Large intestine (tissue), 3 donors: ENCODE results near the gene SGK1. TPM values are rescaled to one million over a fixed set of nuclear protein-coding genes. Genes with fewer than 3 reads are reported as not detected.
A peak's percentile ranks its signal among the peaks of the same experiment; 100 is the strongest.
"Not testable (repeated sequence)": the region's sequence is repeated elsewhere in the genome, so short reads cannot be mapped to it uniquely, and the experiment has no call there.

Experiments
- DNase-seq, 2 donors: peaks; one replicate each; pipeline versions ENCODE4 v3.0.0 to v3.0.0-alpha.2; 2013
- H3K27ac ChIP-seq: one replicate; pipeline ENCODE4 v1.5.1; 2013; ENCODE audit warnings: low read length
- H3K27me3 ChIP-seq: 2 replicates; pipeline ENCODE4 v1.6.1; 2013; ENCODE audit warnings: low read length; ENCODE audit not compliant: control insufficient read depth, insufficient read depth
- H3K36me3 ChIP-seq: 2 replicates; pipeline ENCODE4 v1.6.1; 2013; ENCODE audit warnings: low read length; ENCODE audit not compliant: control insufficient read depth, insufficient read depth
- H3K4me1 ChIP-seq: one replicate; pipeline ENCODE4 v1.6.1; 2013; ENCODE audit warnings: low read length; ENCODE audit not compliant: control insufficient read depth, insufficient read depth
- H3K4me3 ChIP-seq: one replicate; pipeline ENCODE4 v1.5.1; 2013; ENCODE audit warnings: low read length
- H3K9me3 ChIP-seq: one replicate; pipeline ENCODE4 v1.6.1; 2013; ENCODE audit warnings: mild to moderate bottlenecking, low read depth, low read length, moderate library complexity; ENCODE audit not compliant: control insufficient read depth
- WGBS: methylation state at CpG from one replicate; pipeline ENCODE4 v1.1.5; 2013; ENCODE audit warnings: low lambda C conversion rate; ENCODE audit not compliant: insufficient coverage; 5-methylcytosine and 5-hydroxymethylcytosine counted together
- polyA plus RNA-seq: library from polyadenylated mRNA; unstranded; fragments of 120-200 nt; gene quantifications from one replicate; pipeline ENCODE4 v1.2.1, GENCODE V29; 2013

The SGK1 gene
- polyA plus RNA-seq, 1 donor, result 41.2 TPM

DNA sequence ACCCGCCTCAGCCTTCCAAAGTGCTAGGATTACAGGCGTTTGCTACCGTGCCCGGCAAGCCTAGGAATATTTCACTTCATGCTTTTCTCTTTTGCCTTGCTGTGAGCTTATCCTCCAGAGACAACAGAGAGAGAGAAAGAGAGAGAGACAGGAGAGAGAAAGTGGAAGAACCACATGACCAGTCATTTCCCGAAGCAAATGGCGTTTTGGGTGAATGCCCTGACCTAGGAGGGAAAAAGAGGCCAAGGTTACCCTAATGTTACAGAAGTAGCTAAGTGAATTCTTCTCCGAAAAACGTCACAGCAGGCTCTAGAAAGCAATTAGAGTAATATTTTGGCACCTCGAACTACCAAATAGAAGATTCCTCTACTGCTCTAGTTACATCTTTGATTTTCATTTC is 9.1 kb downstream of the SGK1 start:
- Histone ChIP-seq H3K27me3 (no peaks in the 10 kb centered on the region), H3K4me3 (no peak overlapping the region), H3K36me3 (no peaks in the 10 kb centered on the region), H3K27ac (no peak overlapping the region), H3K4me1 (peaks cover 3% of the 10 kb centered on the region), H3K9me3 (no peaks in the 10 kb centered on the region)
- WGBS, result 52% methylated on average over 2 of the region's 9 CpGs
- no peak for DNase-seq

DNA sequence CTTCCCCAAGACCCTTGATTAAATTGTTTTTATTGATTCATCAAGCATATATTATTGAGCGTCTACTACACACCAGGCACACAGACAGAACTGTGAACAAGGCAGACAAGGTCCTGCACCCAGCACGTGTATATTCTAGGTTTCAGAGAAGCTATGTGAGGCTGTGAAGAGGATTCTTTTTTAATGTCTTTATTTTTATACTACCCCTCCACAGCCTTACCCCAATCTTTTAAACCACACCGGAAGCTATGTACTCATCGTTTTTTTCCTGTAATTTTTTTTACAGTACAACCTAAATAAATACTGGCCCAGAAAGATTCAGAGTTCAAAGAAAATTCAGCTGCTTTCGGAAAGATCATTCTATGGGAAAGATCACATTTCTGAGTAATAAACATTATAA is 10.0 kb downstream of the SGK1 start:
- WGBS, result 92% methylated on average over 3 of the region's 5 CpGs
- Histone ChIP-seq H3K27me3 (no peaks in the 10 kb centered on the region), H3K27ac (no peak overlapping the region), H3K36me3 (no peaks in the 10 kb centered on the region), H3K9me3 (no peaks in the 10 kb centered on the region), H3K4me3 (no peak overlapping the region), H3K4me1 (peaks cover 3% of the 10 kb centered on the region)
- no peak for DNase-seq

DNA sequence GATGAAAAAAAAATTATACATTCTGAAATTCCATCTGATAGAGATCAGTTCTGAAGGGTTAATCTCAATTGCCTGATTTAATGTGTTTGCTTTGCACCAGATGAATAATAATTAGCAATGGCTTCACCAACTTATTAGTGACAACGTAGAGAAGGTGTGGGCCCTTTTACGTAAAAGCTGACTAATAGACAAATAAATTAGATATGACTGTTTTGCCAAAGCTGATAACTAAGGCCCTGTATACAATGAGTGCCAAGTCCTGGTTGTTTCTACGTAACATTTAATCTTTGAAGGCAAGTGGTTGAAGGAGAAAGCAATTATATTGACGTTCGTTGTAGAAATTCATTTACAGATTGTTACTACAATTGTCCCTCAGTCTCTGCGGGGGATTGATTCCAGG is 10.8 kb downstream of the SGK1 start:
- H3K9me3 ChIP-seq, result no peaks in the 10 kb centered on the region
- 60% methylated on average over 2 of the region's 6 CpGs for WGBS
- no peak overlapping the region for H3K27ac ChIP-seq
- H3K4me1 ChIP-seq, result peaks cover 3% of the 10 kb centered on the region
- H3K4me3 ChIP-seq, result no peak overlapping the region
- H3K36me3 ChIP-seq, result no peaks in the 10 kb centered on the region
- no peak for DNase-seq
- H3K27me3 ChIP-seq, result no peaks in the 10 kb centered on the region

DNA sequence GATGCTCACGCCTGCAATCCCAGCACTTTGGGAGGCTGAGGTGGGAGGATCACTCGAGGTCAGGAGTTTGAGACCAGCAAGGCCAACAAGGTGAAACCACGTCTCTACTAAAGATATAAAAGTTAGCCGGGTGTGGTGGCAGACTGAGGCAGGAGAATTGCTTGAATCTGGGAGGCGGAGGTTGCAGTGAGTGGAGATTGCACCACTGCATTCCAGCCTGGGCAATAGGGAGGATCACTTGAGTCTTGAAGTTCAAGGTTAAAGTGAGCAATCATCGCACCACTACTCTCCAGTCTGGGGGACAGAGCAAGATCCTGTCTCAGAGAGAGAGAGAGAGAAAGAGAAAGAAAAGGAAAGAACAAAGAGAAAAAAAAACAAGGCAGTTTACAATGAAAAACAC is 13.5 kb downstream of the SGK1 start:
- DNase-seq, result peak; percentile 51 to 67
- 40% methylated on average over 1 of the region's 6 CpGs for WGBS
- H3K4me3 ChIP-seq, H3K4me1 ChIP-seq, H3K9me3 ChIP-seq, H3K36me3 ChIP-seq, H3K27me3 ChIP-seq: not testable (repeated sequence)
- H3K27ac ChIP-seq, result peak overlapping the region; percentile 72

DNA sequence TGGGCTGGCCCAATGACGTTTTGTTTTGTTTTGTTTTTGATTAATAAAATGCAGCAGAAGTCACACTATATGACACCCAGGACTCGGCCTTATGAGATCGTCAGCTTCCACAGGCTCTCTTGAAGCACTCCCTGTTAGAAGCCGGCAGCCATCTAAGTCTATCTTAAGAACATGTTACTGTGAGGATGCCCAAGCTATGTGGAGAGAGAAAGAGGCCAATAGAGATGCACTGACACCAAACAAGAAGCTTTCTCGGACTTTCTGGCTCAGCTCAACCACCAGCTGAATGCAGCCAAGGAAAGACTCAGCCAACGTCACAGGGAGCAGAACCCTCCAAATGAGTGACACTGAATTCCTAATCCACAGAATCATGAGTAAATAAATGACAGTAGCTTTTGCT is 14.0 kb downstream of the SGK1 start:
- peak overlapping the region; percentile 54 for H3K27ac ChIP-seq
- no peak for DNase-seq
- no peaks in the 10 kb centered on the region for H3K9me3 ChIP-seq
- H3K4me3 ChIP-seq, result no peak overlapping the region
- peaks cover 3% of the 10 kb centered on the region for H3K4me1 ChIP-seq
- WGBS, result 60% methylated on average over 1 of the region's 6 CpGs
- no peaks in the 10 kb centered on the region for H3K36me3 ChIP-seq
- H3K27me3 ChIP-seq, result no peaks in the 10 kb centered on the region

DNA sequence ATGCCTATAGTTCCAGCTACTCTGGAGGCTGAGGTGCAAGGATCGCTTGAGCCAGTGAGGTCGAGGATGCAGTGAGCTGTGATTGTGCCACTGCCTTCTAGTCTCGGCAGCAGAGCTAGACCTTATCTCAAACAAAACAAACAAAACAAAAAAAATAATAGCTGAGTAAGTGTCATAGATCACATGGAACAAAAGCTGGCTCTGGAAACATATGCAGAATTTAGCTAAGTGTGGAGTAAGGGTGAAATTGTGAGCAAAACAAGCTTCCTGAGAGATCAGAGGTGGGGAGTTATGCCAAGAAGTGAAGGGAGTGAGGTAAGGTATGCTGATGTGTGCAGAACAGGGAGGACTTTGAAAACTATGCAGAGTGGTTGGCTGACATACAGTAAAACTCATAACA is 18.7 kb downstream of the SGK1 start:
- Histone ChIP-seq H3K9me3 (no peaks in the 10 kb centered on the region), H3K27me3 (no peaks in the 10 kb centered on the region), H3K4me1 (peaks cover 10% of the 10 kb centered on the region), H3K4me3 (no peak overlapping the region), H3K27ac (peak overlapping the region; percentile 72), H3K36me3 (no peaks in the 10 kb centered on the region)
- WGBS, result no CpG with 5 or more reads among the region's 3 CpGs
- peak; percentile 60 to 61 for DNase-seq

DNA sequence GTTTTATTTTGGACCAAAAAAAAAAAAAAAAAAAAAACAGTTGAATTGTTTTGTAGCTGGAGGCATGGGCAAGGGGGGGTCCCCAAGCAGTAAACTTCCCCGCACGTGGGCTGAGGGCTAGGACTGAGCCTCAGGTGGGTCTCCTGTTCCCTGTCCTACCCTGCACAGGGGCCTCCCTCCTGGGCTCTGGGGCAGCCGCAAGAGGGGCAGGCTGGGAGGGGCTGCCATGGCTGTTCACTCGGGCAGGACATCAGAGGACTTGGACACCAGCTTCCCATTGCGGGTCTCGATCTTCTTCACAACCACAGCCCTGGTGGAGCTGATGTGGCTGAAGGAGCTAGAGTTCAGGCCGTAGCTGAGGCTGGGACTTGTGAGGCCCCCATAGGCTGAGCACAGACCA is 21.1 kb downstream of the SGK1 start:
- Histone ChIP-seq H3K27ac (peak overlapping the region; percentile 61), H3K27me3 (no peaks in the 10 kb centered on the region), H3K4me1 (peaks cover 10% of the 10 kb centered on the region), H3K9me3 (no peaks in the 10 kb centered on the region), H3K4me3 (no peak overlapping the region), H3K36me3 (no peaks in the 10 kb centered on the region)
- no CpG with 5 or more reads among the region's 7 CpGs for WGBS
- DNase-seq, result no peak

DNA sequence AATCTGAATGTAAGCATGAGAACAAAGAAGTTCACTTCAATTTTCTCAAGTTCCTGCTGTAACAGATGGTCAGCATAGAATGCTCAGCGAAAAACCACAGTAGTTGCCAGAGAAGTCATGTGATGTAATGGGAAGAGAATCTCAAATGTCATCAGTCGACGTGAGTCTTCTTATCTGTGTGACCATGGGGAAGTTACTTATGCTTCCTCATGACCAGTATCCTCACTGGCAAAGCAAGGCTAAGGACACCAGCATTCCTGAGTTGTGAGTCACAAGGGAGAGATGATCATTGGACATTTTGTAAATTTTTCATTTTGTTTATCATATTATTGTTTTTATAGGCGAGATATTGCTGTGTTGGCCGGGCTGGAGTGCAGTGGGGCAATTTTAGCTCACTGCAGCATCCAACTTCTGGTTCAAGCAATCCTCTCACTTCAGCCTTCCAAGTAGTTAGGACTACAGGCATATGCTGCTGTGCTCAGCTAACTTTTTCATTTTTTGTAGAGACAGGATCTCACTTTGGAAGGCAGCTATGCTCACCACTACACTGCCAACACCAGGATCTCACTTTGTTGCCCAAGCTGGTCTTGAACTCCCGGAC is 21.9 kb downstream of the SGK1 start:
- Histone ChIP-seq H3K36me3 (no peaks in the 10 kb centered on the region), H3K27ac (peak overlapping the region; percentile 62), H3K4me3 (no peak overlapping the region), H3K27me3 (no peaks in the 10 kb centered on the region), H3K4me1 (peaks cover 10% of the 10 kb centered on the region), H3K9me3 (no peaks in the 10 kb centered on the region)
- WGBS, result 100% methylated on average over 1 of the region's 6 CpGs
- peak; percentile 83 for DNase-seq

DNA sequence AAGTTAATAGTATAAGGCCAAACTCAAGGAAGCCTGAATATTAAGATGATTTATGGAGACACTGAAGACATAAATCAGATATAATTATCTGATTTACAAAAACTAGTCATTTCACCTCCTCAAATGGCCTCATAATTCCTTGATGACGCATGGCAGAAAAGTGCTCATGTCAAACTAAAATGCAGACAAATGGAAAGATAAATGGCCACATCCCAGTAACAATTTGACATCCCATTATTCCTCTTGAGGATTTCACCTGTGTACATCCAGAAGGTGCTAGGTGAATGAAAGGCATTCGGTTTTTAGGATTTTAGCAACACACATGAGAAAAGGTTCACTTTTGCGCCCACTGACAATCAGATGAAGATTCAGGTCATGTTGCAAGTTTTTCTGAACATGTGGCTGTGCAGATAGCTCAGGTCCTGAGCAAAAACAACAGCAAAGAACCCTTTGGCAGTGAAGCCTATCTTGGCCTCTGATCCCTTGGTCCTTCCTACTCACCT is 24.2 kb downstream of the SGK1 start:
- Histone ChIP-seq H3K9me3 (no peaks in the 10 kb centered on the region), H3K4me3 (no peak overlapping the region), H3K4me1 (peaks cover 10% of the 10 kb centered on the region), H3K27ac (no peak overlapping the region), H3K36me3 (no peaks in the 10 kb centered on the region), H3K27me3 (no peaks in the 10 kb centered on the region)
- no peak for DNase-seq
- WGBS, result 100% methylated on average over 1 of the region's 3 CpGs

DNA sequence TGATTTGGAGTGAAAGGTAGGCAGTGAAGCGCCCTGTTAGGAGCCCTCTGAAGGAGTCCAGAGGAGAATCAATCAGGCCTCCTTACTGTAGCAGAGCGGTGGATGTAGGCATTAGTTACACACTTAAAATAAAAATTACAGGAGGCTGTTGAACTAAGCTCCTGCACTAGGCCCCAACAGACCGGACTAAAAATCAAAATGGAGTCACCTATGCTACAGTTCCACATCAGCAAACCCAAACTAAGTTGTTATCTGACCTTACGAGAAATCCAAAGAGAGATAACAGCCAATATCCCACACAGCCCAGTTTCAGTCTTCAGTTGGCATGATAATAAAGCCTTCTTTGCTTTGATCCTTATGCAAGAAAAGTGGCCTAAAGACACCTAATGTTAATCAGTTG is 26.8 kb downstream of the SGK1 start:
- DNase-seq, result no peak
- H3K27me3 ChIP-seq, result no peaks in the 10 kb centered on the region
- H3K9me3 ChIP-seq, result peaks cover 2% of the 10 kb centered on the region
- WGBS, result 100% methylated on average over 1 of the region's 4 CpGs
- no peak overlapping the region for H3K4me3 ChIP-seq
- no peaks in the 10 kb centered on the region for H3K36me3 ChIP-seq
- no peak overlapping the region for H3K27ac ChIP-seq
- peaks cover 6% of the 10 kb centered on the region for H3K4me1 ChIP-seq

DNA sequence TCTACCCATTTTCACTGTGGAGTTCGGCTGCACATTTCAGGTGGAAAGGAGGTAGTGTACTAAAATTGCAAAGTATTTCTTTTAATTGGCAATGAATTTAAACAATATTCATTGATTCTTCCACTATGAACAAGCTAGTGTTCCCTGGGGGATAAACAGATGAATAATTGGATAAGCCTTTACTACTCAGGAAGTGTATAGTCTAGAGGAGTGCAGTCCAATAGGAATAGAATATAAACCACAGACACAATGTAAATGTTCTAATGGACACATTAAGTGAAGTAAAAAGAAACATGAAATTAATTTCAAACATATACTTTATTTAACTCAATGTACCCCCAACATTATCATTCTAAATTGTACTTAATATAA is 28.7 kb downstream of the SGK1 start:
- H3K27me3 ChIP-seq, result no peaks in the 10 kb centered on the region
- H3K9me3 ChIP-seq, result peaks cover 2% of the 10 kb centered on the region
- no peaks in the 10 kb centered on the region for H3K36me3 ChIP-seq
- no peak overlapping the region for H3K27ac ChIP-seq
- DNase-seq, result no peak
- H3K4me1 ChIP-seq, result no peaks in the 10 kb centered on the region
- no CpG with 5 or more reads among the region's 1 CpG for whole genome bisulfite sequencing
- no peak overlapping the region for H3K4me3 ChIP-seq
